GM12878 (cell line): ENCODE data around the gene DLG2. TPM values are rescaled to one million over a fixed set of nuclear protein-coding genes. Genes with fewer than 3 reads are reported as not detected.

Source experiments
- ATAC-seq: fragments of 200-7000 bp; cut with Tn5 transposase; 3 replicates; pipeline ENCODE4 v1.9.1; 2020; ENCODE audit warnings: mild to moderate bottlenecking, moderate library complexity
- BruUV-seq: library from RNA; stranded (reverse); fragments of 400-500 nt; replicated peaks from 2 replicates; lab custom pipeline; 2021; lab: Mats Ljungman, UMichigan
- CTCF ChIA-PET: fragments of 300-600 bp; sonication (Branson Sonifier 250); formaldehyde crosslinking; extraction: SDS; loops from one replicate; lab custom pipeline; 2021; ENCODE audit warnings: inconsistent platforms; lab: Yijun Ruan, JAX
- POLR2A ChIA-PET: fragments of 350-600 bp; formaldehyde crosslinking; extraction: SDS; loops from one replicate; lab custom pipeline; 2021; ENCODE audit warnings: inconsistent platforms; lab: Charles Lee
- RAD21 ChIA-PET: fragments of 300-600 bp; sonication (Branson Sonifier 250); formaldehyde crosslinking; loops from one replicate; lab custom pipeline; 2023; ENCODE audit warnings: antibody characterized with exemption; ENCODE audit not compliant: unreplicated experiment; lab: Charles Lee
- SMC1A ChIA-PET: fragments of 300-600 bp; sonication (Branson Sonifier 250); formaldehyde crosslinking; loops from one replicate; lab custom pipeline; 2023; ENCODE audit not compliant: unreplicated experiment, uncharacterized antibody; lab: Charles Lee
- DNase-seq: peaks from one replicate; pipeline ENCODE4 v3.0.0-alpha.2; 2011; ENCODE audit warnings: low read depth, low spot score
- FAIRE-seq: peaks from 3 replicates; lab custom pipeline; 2011; peaks lifted over from hg19 to GRCh38; lab: Jason Lieb, UNC
- H2AFZ ChIP-seq: 2 replicates; pipeline ENCODE4 v1.6.0; 2011; ENCODE audit warnings: low read depth, low read length, control low read depth; ENCODE audit not compliant: control insufficient read depth
- H3K27ac ChIP-seq: 2 replicates; pipeline ENCODE4 v1.5.1; 2011; ENCODE audit warnings: control low read depth; ENCODE audit not compliant: control insufficient read depth, insufficient read depth
- H3K27me3 ChIP-seq, 2 experiments: replicated peaks in 1 of 2; 2 replicates each; pipeline versions ENCODE4 v1.6.0 to v1.6.1; 2011; ENCODE audit warnings: low read length in 1 of 2; ENCODE audit not compliant: control insufficient read depth in 2 of 2, insufficient read depth in 2 of 2
- H3K36me3 ChIP-seq, 2 experiments: 2 replicates each; pipeline ENCODE4 v1.5.1; 2011; ENCODE audit warnings: low read length in 1 of 2; ENCODE audit not compliant: control insufficient read depth in 2 of 2, insufficient read depth in 2 of 2
- H3K4me1 ChIP-seq: 2 replicates; pipeline ENCODE4 v1.6.1; 2011; ENCODE audit warnings: mild to moderate bottlenecking, low read length, moderate library complexity, mixed read lengths; ENCODE audit not compliant: control insufficient read depth, insufficient read depth
- H3K4me2 ChIP-seq: 2 replicates; pipeline ENCODE4 v1.6.0; 2011; ENCODE audit warnings: control low read depth; ENCODE audit not compliant: control insufficient read depth, insufficient read depth
- H3K4me3 ChIP-seq: fragments of 200-600 bp; sonication (generic); 2 replicates; pipeline ENCODE4 v1.5.1; 2016
- H3K79me2 ChIP-seq: 2 replicates; pipeline ENCODE4 v1.6.0; 2011; ENCODE audit warnings: low read length; ENCODE audit not compliant: control insufficient read depth, insufficient read depth
- H3K9ac ChIP-seq: 2 replicates; pipeline ENCODE4 v1.8.0; 2011; ENCODE audit warnings: low read length, control low read depth, mixed read lengths; ENCODE audit not compliant: control insufficient read depth, insufficient read depth
- H3K9me3 ChIP-seq: replicated peaks from 3 replicates; pipeline ENCODE4 v1.5.1; 2011; ENCODE audit warnings: mild to moderate bottlenecking, low read length; ENCODE audit not compliant: control insufficient read depth, insufficient read depth
- H4K20me1 ChIP-seq: 2 replicates; pipeline ENCODE4 v1.6.0; 2011; ENCODE audit not compliant: control insufficient read depth, insufficient read depth
- CBFB ChIP-seq: IDR thresholded peaks from 2 replicates; pipeline ENCODE4 v1.6.1; 2016; ENCODE audit warnings: antibody characterized with exemption, low read depth
- CEBPZ ChIP-seq: fragments of 150-350 bp; IDR thresholded peaks from 2 replicates; pipeline ENCODE4 v1.6.1; 2016; ENCODE audit warnings: low read depth, low read length
- CHD4 ChIP-seq: fragments of 200-600 bp; sonication (generic); IDR thresholded peaks from 2 replicates; pipeline ENCODE4 v1.6.1; 2016; ENCODE audit warnings: mild to moderate bottlenecking
- CREM ChIP-seq: IDR thresholded peaks from 2 replicates; pipeline ENCODE4 v1.6.1; 2014; ENCODE audit warnings: antibody characterized with exemption, low read depth
- EZH2 ChIP-seq: IDR thresholded peaks from 2 replicates; pipeline ENCODE4 v1.6.1; 2012; ENCODE audit warnings: low read depth, mild to moderate bottlenecking, control low read depth, inconsistent platforms, low read length, borderline replicate concordance; ENCODE audit not compliant: control insufficient read depth
- FOS ChIP-seq: IDR thresholded peaks from 3 replicates; pipeline ENCODE4 v1.6.1; 2011; ENCODE audit warnings: borderline replicate concordance; ENCODE audit not compliant: insufficient read length; ENCODE audit errors: extremely low read depth
- HDAC6 ChIP-seq: fragments of 200-600 bp; sonication (generic); IDR thresholded peaks from one replicate; pipeline ENCODE4 v1.8.0; 2017; ENCODE audit warnings: antibody characterized with exemption; ENCODE audit not compliant: unreplicated experiment
- LARP7 ChIP-seq: fragments of 450-650 bp; IDR thresholded peaks from 2 replicates; pipeline ENCODE4 v1.6.1; 2017; ENCODE audit warnings: mild to moderate bottlenecking
- MTA3 ChIP-seq: IDR thresholded peaks from 2 replicates; pipeline ENCODE4 v1.6.1; 2012; ENCODE audit warnings: low read length, inconsistent platforms, borderline replicate concordance
- NBN ChIP-seq: fragments of 450-650 bp; IDR thresholded peaks from 2 replicates; pipeline ENCODE4 v1.6.1; 2016
- NFIC ChIP-seq: IDR thresholded peaks from 2 replicates; pipeline ENCODE4 v1.6.1; 2012; ENCODE audit warnings: low read depth, mild to moderate bottlenecking, inconsistent platforms, low read length, moderate library complexity
- SUZ12 ChIP-seq: fragments of 200-600 bp; sonication (generic); IDR thresholded peaks from one replicate; pipeline ENCODE4 v1.6.1; 2018; ENCODE audit warnings: antibody characterized with exemption, mild to moderate bottlenecking; ENCODE audit not compliant: unreplicated experiment
- ZBTB40 ChIP-seq: fragments of 450-650 bp; IDR thresholded peaks from 2 replicates; pipeline ENCODE4 v1.6.1; 2016; ENCODE audit warnings: mild to moderate bottlenecking, moderate library complexity, borderline replicate concordance
- ZNF207 ChIP-seq: fragments of 450-650 bp; IDR thresholded peaks from 2 replicates; pipeline ENCODE4 v1.6.1; 2014; ENCODE audit warnings: antibody characterized with exemption, mild to moderate bottlenecking, borderline replicate concordance
- WGBS: methylation state at CpG from one replicate; pipeline ENCODE4 v1.1.6; 2016; ENCODE audit warnings: low lambda C conversion rate; ENCODE audit not compliant: insufficient replicate concordance, insufficient coverage; ENCODE audit errors: missing lambda C conversion rate; 5-methylcytosine and 5-hydroxymethylcytosine counted together
- in situ Hi-C: fragments of 300-500 bp; cut with MboI; formaldehyde crosslinking; loops from 9 replicates; pipeline ENCODE4 v1.14.3; 2018; ENCODE audit warnings: mixed read lengths
- intact Hi-C: fragments of 100-400 bp; cut with micrococcal nuclease; formaldehyde crosslinking; loops from one replicate; pipeline ENCODE4 v1.14.2; 2022; ENCODE audit not compliant: unreplicated experiment
- polyA plus RNA-seq, 11 experiments: library from polyadenylated mRNA; depleted of rRNA in 4 of 11; unstranded in 6 of 11; stranded (reverse) in 5 of 11; fragments of >200 nt; fragmentation: Nextera tagmentation in 4 of 11; fragmentation: Illumina TruSeq in 1 of 11; extraction: Ambion mirVana in 4 of 11; extraction: Trizol in 1 of 11; gene quantifications; 1 replicate in 1 of 11; 2 replicates in 10 of 11; pipeline versions ENCODE4 v1.2.1 to v1.2.3, GENCODE V29; 2011 to 2016; ENCODE audit warnings: inconsistent platforms in 2 of 11, missing spikeins in 2 of 11, low read depth in 1 of 11
- total RNA-seq, 4 experiments: library from RNA; depleted of rRNA in 3 of 4; stranded (reverse); fragments of >200 nt in 3 of 4; fragmentation: Illumina TruSeq in 1 of 4; extraction: Trizol in 1 of 4; gene quantifications; 2 replicates each; pipeline versions ENCODE4 v1.2.1 to v1.2.3, GENCODE V29; 2013 to 2021
- TF ChIP-seq, protein P1 (sequence below): fragments of 450-650 bp; conservative IDR thresholded peaks from 2 replicates; pipeline ENCODE4 v1.6.1; 2017; ENCODE audit warnings: mild to moderate bottlenecking, moderate library complexity

Gene DLG2
- total and polyA plus RNA-seq, 10 of the 15 experiments (the other 5 are each of a cell fraction or from before 2014, with no cell fraction given) = 0.09 to 0.98 (median 0.35) TPM

DNA sequence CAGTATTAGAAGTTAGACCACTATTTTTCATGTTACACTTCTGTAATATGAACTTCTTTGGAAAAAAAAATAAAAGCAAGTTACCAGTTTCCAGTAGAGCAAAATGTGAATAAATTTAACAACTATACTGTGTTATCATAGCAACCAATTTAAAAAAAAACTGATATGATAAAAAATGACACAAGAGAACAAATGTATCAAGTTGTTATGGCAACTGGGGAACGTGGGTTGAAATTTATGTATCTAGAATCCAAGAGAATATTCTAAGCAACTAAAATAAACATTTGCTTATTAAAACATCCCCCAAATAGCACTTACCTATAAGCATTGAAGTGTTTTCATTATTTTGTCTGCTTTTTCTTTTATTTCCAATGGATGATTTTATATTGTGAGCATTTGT is 442.4 kb downstream of the DLG2 start:
- no peak for FAIRE-seq

More for the DNA sequence above, 442.4 kb downstream of the DLG2 start:
- in situ Hi-C loops = no loop called here
- ChIA-PET SMC1A (interaction anchor here (1.1 to 1.3 kb wide), 3 partner anchors 9 to 38 kb away, joined by 3 read pairs; no protein-coding TSS in a partner anchor), POLR2A (interaction anchor here (0.7 kb wide), 1 partner anchor 1033 kb away, joined by 3 read pairs; no protein-coding TSS in a partner anchor), CTCF (no interaction called here), RAD21 (no interaction called here)
- Histone ChIP-seq H3K27me3 (no peaks in the 10 kb centered on the region), H3K27ac (no peak overlapping the region), H3K4me3 (no peak overlapping the region), H3K4me2 (no peak overlapping the region), H3K9me3 (no peaks in the 10 kb centered on the region), H3K4me1 (no peaks in the 10 kb centered on the region), H3K36me3 (no peaks in the 10 kb centered on the region), H3K9ac (no peak overlapping the region), H4K20me1 (no peaks in the 10 kb centered on the region), H2AFZ (no peak overlapping the region), H3K79me2 (no peaks in the 10 kb centered on the region)
- ATAC-seq = no peak
- intact Hi-C loops = no loop called here
- no peak for DNase-seq
- no peak for TF ChIP-seq NFIC
- no peak for TF ChIP-seq SUZ12
- TF ChIP-seq ZBTB40 = no peak
- TF ChIP-seq LARP7 = no peak
- no peak for TF ChIP-seq CREM
- TF ChIP-seq HDAC6 = no peak
- no peak for TF ChIP-seq CBFB
- no peak for TF ChIP-seq MTA3
- no peak for TF ChIP-seq CHD4
- TF ChIP-seq, protein P1, sequence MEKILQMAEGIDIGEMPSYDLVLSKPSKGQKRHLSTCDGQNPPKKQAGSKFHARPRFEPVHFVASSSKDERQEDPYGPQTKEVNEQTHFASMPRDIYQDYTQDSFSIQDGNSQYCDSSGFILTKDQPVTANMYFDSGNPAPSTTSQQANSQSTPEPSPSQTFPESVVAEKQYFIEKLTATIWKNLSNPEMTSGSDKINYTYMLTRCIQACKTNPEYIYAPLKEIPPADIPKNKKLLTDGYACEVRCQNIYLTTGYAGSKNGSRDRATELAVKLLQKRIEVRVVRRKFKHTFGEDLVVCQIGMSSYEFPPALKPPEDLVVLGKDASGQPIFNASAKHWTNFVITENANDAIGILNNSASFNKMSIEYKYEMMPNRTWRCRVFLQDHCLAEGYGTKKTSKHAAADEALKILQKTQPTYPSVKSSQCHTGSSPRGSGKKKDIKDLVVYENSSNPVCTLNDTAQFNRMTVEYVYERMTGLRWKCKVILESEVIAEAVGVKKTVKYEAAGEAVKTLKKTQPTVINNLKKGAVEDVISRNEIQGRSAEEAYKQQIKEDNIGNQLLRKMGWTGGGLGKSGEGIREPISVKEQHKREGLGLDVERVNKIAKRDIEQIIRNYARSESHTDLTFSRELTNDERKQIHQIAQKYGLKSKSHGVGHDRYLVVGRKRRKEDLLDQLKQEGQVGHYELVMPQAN = no peak
- no peak for TF ChIP-seq NBN
- no peak for TF ChIP-seq FOS
- no peak for TF ChIP-seq CEBPZ
- no peak for TF ChIP-seq ZNF207
- TF ChIP-seq EZH2 = no peak
- 0% methylated on average over 1 of the region's 1 CpG for WGBS
- no TSS peak for BruUV-seq
